ENCODE data around the gene IL13. TPM values are rescaled to one million over a fixed set of nuclear protein-coding genes. Genes with fewer than 3 reads are reported as not detected.

Gene IL13
- total and polyA plus RNA-seq, 2 donors from 2014 or later, result not detected

DNA sequence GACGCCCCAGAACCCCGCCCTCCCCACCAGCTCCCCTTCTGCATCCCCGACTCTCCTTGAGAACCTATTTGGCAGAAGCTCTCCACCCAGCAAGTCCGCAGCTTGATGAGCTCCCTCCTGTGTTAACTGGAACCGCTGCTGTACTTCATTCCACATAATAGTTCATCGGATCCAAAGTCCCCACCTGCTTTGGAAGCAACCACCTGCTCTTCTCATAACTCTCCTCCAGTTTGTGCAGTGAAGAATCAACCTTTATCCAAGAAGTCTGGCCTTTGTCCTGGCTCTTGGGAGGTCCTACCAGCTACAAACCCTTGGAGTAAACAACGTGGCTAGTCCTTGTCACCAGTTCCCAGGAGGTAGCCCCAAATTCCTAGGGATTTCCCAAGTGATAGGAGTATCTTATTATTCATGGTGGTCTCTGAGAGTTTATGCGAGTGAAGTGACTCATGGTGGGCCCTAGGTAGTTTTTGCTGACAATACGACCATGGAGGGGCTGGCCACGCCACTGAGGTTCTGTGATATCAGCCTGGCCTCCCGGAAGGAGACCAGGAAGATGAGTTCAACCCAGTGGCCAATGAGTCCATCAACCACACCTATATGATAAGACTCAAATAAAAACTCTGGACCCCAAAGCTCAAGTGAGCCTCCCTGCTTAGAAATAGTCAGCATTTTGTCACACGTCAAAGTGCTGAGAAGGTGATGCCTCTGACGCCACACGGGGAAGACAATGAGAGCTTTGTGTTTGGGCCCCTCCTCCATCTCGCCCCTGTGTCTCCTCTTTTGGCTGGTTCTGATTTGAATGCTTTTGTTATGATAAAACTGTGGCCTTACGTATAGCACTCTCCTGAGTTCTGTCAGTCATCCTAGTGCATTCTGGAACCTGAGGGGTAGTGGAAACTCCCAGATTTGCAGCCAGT, 12.3 kb downstream of the IL13 start:
- Histone ChIP-seq H3K27ac (ENCODE audit: low read depth in 2 of 2, low read length in 2 of 2) (no peak overlapping the region), H3K4me3 (ENCODE audit: low read length in 3 of 3) (no peak overlapping the region), H3K9me3 (ENCODE audit: control insufficient read depth in 2 of 3, insufficient read depth in 1 of 3, low read length in 3 of 3) (no peaks in the 10 kb centered on the region), H3K4me1 (ENCODE audit: control insufficient read depth in 2 of 3, insufficient read depth in 2 of 3, low read depth in 1 of 3, low read length in 3 of 3) (no peaks in the 10 kb centered on the region), H3K36me3 (ENCODE audit: control insufficient read depth in 2 of 3, insufficient read depth in 3 of 3, low read length in 3 of 3) (no peaks in the 10 kb centered on the region), H3K9ac (ENCODE audit: low read length in 3 of 3) (no peak overlapping the region), H3K27me3 (ENCODE audit: control insufficient read depth, insufficient read depth, low read length) (no peaks in the 10 kb centered on the region)
- intact Hi-C loops (cut with DNase I), result no loop called here
- FAIRE-seq (no peak), DNase-seq (no peak)
- TF ChIP-seq, protein P1, sequence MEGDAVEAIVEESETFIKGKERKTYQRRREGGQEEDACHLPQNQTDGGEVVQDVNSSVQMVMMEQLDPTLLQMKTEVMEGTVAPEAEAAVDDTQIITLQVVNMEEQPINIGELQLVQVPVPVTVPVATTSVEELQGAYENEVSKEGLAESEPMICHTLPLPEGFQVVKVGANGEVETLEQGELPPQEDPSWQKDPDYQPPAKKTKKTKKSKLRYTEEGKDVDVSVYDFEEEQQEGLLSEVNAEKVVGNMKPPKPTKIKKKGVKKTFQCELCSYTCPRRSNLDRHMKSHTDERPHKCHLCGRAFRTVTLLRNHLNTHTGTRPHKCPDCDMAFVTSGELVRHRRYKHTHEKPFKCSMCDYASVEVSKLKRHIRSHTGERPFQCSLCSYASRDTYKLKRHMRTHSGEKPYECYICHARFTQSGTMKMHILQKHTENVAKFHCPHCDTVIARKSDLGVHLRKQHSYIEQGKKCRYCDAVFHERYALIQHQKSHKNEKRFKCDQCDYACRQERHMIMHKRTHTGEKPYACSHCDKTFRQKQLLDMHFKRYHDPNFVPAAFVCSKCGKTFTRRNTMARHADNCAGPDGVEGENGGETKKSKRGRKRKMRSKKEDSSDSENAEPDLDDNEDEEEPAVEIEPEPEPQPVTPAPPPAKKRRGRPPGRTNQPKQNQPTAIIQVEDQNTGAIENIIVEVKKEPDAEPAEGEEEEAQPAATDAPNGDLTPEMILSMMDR (IDR thresholded peaks at IDR 0.05; ENCODE audit: borderline replicate concordance, extremely low read depth, insufficient read depth), result no peak

DNA sequence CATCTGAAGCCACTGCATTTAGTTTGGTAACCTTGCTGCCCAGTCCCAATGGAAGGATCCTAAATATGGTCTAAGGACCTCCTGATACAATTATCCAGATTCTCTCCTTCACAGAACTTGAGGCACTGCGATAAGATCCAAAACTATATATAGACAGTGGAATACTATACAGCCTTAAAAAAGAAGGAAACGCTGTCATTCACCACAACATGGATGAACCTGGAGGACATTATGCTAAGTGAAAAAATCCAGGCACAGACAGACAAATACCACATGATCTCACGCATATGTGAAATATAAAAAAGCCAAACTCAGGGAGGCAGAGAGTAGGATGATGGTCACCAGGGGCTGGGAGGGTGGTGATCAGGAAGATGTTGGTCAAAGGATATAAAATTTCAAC, 13.0 kb downstream of the IL13 start:
- DNase-seq (no peak), FAIRE-seq (no peak)
- TF ChIP-seq, protein P1 (IDR thresholded peaks at IDR 0.05; ENCODE audit: borderline replicate concordance, extremely low read depth, insufficient read depth), result no peak

DNA sequence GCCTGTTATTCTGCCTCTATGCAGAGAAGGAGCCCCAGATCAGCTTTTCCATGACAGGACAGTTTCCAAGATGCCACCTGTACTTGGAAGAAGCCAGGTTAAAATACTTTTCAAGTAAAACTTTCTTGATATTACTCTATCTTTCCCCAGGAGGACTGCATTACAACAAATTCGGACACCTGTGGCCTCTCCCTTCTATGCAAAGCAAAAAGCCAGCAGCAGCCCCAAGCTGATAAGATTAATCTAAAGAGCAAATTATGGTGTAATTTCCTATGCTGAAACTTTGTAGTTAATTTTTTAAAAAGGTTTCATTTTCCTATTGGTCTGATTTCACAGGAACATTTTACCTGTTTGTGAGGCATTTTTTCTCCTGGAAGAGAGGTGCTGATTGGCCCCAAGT, 15.5 kb downstream of the IL13 start:
- H3K27me3 ChIP-seq (ENCODE audit: control insufficient read depth, insufficient read depth, low read length), result no peaks in the 10 kb centered on the region
- intact Hi-C loops (cut with DNase I), result no loop called here
- no peaks in the 10 kb centered on the region for H3K9me3 ChIP-seq (ENCODE audit: control insufficient read depth in 2 of 3, insufficient read depth in 1 of 3, low read length in 3 of 3)
- no peak overlapping the region for H3K9ac ChIP-seq (ENCODE audit: low read length in 3 of 3)
- TF ChIP-seq, protein P1 (IDR thresholded peaks at IDR 0.05; ENCODE audit: borderline replicate concordance, extremely low read depth, insufficient read depth), result no peak
- DNase-seq, result no peak
- no peaks in the 10 kb centered on the region for H3K4me1 ChIP-seq (ENCODE audit: control insufficient read depth in 2 of 3, insufficient read depth in 2 of 3, low read depth in 1 of 3, low read length in 3 of 3)
- FAIRE-seq, result no peak
- H3K27ac ChIP-seq (ENCODE audit: low read depth in 2 of 2, low read length in 2 of 2), result no peak overlapping the region
- H3K4me3 ChIP-seq (ENCODE audit: low read length in 3 of 3), result no peak overlapping the region
- H3K36me3 ChIP-seq (ENCODE audit: control insufficient read depth in 2 of 3, insufficient read depth in 3 of 3, low read length in 3 of 3), result no peaks in the 10 kb centered on the region

More for the DNA sequence above, 13.0 kb downstream of the IL13 start:
- H3K9me3 ChIP-seq (ENCODE audit: control insufficient read depth in 2 of 3, insufficient read depth in 1 of 3, low read length in 3 of 3), result no peaks in the 10 kb centered on the region
- H3K36me3 ChIP-seq (ENCODE audit: control insufficient read depth in 2 of 3, insufficient read depth in 3 of 3, low read length in 3 of 3), result no peaks in the 10 kb centered on the region
- H3K27me3 ChIP-seq (ENCODE audit: control insufficient read depth, insufficient read depth, low read length), result no peaks in the 10 kb centered on the region
- intact Hi-C loops (cut with DNase I), result no loop called here
- no peak overlapping the region for H3K4me3 ChIP-seq (ENCODE audit: low read length in 3 of 3)
- no peaks in the 10 kb centered on the region for H3K4me1 ChIP-seq (ENCODE audit: control insufficient read depth in 2 of 3, insufficient read depth in 2 of 3, low read depth in 1 of 3, low read length in 3 of 3)
- no peak overlapping the region for H3K27ac ChIP-seq (ENCODE audit: low read depth in 2 of 2, low read length in 2 of 2)
- no peak overlapping the region for H3K9ac ChIP-seq (ENCODE audit: low read length in 3 of 3)

Data from kidney (tissue), 14 donors.